Hematopoietic multipotent progenitor cell treated with erythropoietin and hydrocortisone succinate and interleukin-3 and kit ligand, for 6 days (in vitro differentiated cells): Measurements from ENCODE around the gene SLC24A5.

ENCODE experiments used
- DNase-seq: peaks from one replicate; pipeline ENCODE4 v3.0.0-alpha.2; 2015

Gene SLC24A5

GRCh38 chr15:48119277-48119676 lies 1.5 kb upstream of the SLC24A5 start:
- no peak for DNase-seq

GRCh38 chr15:48121849-48122248 lies 1.1 kb downstream of the SLC24A5 start:
- no peak for DNase-seq

GRCh38 chr15:48126667-48127355 lies 6.0 kb downstream of the SLC24A5 start:
- DNase-seq: no peak

DNA sequence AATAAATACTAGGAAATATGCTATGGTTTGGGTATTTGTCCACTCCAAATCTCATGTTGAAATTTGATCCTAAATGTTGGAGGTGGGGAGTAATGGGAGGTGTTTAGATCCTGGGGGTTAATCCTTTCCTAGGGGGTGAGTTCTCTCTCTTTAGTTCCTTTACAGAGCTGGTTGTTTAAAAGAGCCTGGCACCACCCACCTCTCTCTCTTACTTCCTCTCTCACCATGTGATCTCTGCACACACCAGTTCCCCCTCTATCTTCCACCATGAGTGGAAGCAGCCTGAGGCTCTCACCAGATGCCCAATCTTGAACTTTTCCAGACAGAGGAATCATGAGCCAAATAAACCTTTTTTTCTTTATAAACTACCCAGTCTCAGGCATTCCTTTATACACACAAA lies 10.5 kb downstream of the SLC24A5 start:
- DNase-seq: peak; percentile 3

DNA sequence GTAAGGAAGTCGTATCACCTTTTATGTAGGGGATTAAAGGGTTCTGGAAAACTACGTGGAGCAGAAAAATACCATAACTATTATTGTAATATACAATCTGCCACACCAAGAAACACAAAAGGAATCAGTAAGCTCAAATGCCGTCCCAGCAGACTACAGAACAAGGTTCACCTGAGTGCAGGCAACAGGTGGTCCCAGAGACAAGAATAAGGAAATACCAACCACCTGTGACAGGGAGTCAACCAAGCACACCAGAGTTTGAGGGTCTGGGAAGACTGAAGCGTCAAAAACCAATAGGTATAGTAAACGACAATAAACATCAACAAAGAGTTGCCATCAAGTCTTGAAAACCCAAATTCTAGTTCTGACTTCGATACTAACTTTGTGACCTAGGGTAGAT lies 12.1 kb downstream of the SLC24A5 start:
- no peak for DNase-seq

GRCh38 chr15:48143856-48144255 lies 23.1 kb downstream of the SLC24A5 start:
- no peak for DNase-seq

- no peak for DNase-seq
Measured at GRCh38 chr15:48144889-48145288, 24.1 kb downstream of the SLC24A5 start.

GRCh38 chr15:48145923-48146322 lies 25.1 kb downstream of the SLC24A5 start:
- no peak for DNase-seq

DNA sequence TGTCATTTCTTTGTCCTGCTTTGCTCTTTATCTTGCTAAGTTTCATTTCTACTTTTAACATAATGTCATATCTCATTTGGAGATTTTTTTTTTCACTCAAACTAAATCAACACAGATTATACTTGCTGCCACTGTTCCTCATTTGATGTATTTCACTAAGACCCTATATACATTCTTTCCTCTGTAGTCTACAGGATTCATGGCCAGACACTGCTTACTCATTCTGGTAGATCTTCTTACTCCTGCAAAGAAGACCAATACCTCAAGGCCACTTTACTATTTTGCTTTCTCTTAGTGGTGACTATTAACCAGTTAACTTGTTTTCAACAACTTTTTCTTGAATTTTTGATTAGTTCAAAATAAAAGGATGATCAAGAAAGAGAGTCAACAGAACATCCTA lies 26.6 kb downstream of the SLC24A5 start:
- no peak for DNase-seq

DNA sequence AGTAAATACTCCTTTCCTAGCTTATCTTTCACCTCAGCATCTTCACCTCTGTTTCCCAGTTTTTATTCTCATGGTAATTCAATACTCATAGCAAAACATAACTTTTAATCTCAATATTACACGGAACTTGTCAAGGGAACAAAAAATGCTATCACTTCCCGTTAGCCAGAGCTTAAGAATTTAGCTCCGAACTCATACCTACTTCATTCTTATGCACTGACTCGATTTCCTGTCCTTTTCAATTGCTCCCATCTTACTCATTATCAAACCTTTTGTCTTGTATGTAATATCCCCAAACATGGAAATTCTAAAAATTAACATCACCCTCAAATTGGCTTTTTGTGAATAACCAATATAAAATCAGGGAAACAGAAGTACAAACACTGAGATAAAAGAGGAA lies 29.1 kb downstream of the SLC24A5 start:
- DNase-seq: no peak

DNA sequence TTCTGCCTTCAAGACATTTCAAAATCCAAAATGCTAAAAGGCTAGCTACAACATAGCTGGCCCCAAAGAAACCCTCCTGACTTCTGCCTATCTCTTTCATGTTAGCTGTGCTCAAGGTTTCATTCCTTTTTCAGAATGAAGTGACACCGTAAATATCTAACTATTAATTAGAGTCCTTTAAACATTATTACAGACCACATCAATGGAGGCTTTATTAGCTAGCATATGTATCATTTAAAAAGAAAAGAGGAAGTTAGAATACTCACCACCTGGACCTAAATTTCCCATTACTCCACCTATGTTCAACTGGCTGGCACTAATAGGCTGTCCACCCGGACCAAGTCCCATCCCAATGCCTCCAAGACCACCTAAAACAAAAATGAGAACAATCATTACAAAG lies 32.7 kb downstream of the SLC24A5 start:
- DNase-seq: no peak

DNA sequence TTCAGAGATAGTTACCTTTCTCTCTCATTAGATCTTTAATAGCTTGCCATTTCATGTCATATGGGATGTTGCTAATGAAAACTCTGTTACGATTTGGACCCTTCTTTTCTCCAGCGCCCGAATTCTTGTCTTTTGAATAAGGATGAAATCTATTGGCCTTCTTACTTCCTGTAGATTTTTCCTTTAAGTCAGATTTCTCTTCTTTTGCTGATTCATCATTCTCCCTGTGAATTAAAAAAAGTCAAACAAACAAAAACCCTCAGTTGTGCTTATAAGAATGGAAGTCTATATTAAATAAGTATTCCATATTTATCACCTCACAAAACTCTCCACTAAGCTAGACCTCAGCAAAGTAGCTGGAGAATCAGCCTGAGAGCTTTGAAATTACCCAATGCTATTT lies 47.8 kb downstream of the SLC24A5 start:
- no peak for DNase-seq

DNA sequence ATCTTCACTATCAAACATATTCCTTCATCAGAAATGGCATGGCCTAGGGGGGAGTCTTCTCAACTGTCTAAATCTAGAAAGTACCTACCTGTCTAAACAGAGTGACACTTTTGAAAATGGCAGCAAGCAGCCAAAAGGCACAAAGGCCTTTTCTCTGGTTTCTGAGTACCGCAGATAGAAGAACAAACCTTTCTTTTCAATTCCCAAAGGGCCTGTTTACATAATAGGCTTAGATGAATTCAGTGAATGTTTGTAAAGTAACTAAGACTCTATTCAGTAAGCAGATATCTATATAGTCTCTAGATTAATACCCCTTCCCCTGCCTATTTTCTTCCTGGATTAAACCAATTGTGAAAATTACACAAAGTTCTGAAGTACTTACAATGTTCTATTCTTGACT lies 50.2 kb downstream of the SLC24A5 start:
- no peak for DNase-seq

DNA sequence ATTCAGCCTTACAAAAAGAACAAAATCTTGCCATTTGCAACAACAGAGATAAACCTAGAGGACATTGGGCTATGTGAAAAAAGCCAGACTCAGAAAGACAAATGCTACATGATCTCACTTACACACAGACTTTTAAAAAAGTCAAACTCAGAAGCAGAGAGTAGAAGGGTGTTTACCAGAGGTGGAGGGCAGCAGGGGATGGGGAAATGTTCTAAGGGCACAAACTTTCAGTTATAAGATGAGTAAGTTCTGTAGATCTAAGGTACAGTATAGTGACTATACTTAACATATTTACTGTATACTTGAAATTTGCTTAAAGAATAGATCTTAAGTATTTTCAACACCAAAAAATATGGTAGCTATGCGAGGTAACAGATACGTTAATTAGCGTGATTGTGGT lies 54.3 kb downstream of the SLC24A5 start:
- no peak for DNase-seq

DNA sequence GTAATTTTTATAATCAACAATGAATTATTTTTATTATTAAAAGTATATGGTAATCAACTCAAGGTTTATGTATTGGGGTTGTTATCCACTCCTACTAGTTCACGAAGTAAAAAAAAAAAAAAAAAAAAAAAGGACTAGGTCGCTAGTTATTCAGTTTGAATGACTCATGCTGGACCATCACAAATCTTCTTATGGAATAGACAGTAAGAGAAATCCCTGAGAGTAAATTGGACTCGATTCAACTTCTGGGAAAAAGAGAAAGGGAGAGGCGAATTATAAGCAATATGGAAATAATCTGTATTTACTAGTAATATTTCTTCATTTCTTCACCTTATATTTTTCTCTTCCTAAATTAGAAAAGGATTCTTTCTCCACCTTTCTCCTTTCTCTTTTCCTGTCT lies 55.3 kb downstream of the SLC24A5 start:
- no peak for DNase-seq

GRCh38 chr15:48176957-48177356 lies 56.2 kb downstream of the SLC24A5 start:
- DNase-seq: no peak

DNA sequence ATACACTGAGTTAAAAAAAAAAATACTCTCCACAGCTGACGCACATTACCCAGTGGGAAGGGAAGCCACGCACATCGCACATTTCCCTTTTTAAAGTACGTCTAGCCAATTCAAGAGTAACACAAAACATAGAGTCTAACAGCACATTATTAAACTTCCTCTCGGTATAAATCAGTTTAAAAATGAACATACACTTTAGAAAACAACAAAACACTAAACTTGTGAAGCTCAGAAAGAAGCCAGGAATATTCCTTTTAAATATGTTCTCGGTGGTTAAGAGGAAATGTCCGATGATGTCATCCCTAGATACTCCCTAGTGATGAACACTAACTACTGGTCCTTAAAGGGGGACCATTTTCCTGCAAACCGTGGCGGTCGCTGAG lies 56.6 kb downstream of the SLC24A5 start:
- DNase-seq: peak; percentile 68

DNA sequence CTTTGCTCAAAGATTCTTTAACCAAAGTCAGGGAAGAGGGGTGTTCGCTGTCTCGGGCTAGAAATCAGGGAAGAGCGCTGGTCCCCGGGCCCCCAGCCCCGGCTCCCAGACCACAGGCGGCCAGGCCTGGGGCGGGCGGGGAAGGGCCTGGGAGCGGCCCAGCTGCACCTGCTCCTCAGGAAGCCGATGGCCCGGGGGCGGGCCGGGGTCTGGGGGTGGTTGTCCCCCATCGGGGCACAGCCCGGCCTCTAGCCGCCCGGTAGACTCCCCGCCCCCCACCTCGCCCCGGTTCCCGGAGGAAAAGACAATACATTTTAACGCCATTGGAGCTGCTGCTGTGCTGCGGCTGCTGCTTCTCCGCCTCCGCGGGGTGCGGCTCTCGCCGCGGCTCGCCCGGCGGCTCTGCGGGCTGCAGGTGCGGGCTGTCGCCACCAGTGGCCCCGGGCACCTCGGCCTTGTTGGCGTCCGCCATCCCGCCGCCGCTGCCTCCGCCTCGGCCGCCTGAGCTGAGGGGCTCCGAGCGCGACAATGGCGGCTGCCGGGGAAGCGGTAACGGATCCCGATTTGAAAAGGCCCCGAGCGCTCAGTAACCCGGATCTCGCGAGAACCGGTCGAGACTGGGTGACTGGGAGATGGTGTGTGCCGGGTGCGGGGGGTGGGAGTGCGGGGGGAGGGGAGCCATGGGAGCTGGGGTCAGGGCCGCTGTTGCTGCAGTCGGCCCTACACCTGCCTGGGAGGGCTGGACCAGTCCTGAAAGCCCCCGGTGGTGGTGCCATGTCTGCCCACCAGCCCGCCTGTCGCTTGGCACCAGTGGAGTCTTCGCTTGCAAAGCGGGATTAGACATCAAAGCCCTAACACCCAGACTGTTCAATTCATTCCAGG lies 57.2 kb downstream of the SLC24A5 start, which contains the start of gene MYEF2:
Gene MYEF2, minus strand, starts transcription at position 530 of the 882 bp plus-strand sequence. Its CDS starts 58 bp downstream, at position 472.
- peak; percentile 77 for DNase-seq

- DNase-seq: no peak
Measured at GRCh38 chr15:48178648-48178931, 57.8 kb downstream of the SLC24A5 start.

- DNase-seq: no peak
Measured at GRCh38 chr15:48182749-48183148, 62.0 kb downstream of the SLC24A5 start.

DNA sequence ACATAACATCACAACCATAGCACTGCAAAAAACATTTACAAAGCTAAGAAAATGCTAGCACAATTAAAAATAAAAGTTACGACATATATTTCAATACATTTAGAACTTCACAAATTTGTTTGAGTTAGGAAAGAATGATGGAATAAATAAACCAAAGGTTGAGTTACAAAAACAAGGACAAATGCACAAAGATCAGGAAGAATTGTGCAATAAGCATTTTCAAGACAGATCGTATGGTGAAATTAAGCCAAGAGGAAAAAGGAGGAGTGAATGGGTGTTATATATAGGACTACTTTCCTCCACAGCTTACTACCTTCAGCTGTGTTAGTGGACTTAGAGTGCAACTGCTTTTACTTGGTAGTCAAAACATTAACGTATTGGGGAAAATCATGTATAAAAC lies 64.7 kb downstream of the SLC24A5 start:
- no peak for DNase-seq

GRCh38 chr15:48186271-48186670 lies 65.5 kb downstream of the SLC24A5 start:
- no peak for DNase-seq

DNA sequence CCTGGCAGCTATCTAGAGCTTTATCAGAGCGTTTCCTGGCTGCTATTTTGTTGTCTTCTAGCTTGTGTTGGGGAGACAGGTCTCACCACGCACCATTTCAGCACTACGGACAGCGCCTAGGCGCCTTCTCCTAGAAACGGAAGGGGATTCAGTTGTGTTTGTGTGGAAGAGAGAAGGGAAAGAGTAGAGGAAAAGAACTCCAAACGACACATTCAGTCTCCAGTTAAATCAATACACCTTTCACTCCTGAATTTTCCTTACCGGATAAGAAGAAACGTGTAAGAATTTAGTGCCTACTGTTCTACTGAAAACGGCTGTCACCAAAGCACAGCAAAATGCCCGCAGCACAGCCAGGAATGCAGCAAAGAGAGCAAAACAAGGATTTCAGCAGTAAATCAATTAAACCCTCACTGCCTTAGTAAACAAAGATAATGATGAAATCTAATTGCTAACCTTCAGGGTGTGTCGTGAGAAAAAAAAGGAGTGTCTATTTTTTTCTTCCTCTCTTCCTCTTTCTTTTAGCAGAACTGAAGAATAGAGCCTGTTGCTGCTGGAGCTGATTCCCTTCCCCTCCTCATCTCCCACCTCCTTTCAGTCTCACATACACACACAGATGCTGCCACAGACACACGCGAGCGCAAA lies 70.3 kb downstream of the SLC24A5 start:
- DNase-seq: peak; percentile 82
